Immature natural killer cell (primary cell): ENCODE measurements around the gene ASPG. TPM values are rescaled to one million over a fixed set of nuclear protein-coding genes. Genes with fewer than 3 reads are reported as not detected.

Experiments used
- DNase-seq, 3 donors: peaks; one replicate each; pipeline ENCODE4 v3.0.0; 2022; ENCODE audit warnings: mixed read lengths in 1 of 3
- H3K27ac Mint-ChIP-seq, 6 donors: one replicate each; pipeline ENCODE4 v1.8.0; 2020; ENCODE audit warnings: mixed read lengths in 6 of 6, mild to moderate bottlenecking in 5 of 6, inconsistent platforms in 4 of 6, moderate library complexity in 3 of 6
- H3K27me3 Mint-ChIP-seq, 3 donors: one replicate each; pipeline ENCODE4 v1.8.0; 2020 to 2021; ENCODE audit warnings: low read depth in 3 of 3, mild to moderate bottlenecking in 3 of 3, mixed read lengths in 3 of 3, moderate library complexity in 3 of 3, inconsistent platforms in 1 of 3
- H3K36me3 Mint-ChIP-seq, 3 donors: one replicate each; pipeline ENCODE4 v1.8.0; 2020; ENCODE audit warnings: mixed read lengths in 3 of 3, inconsistent platforms in 2 of 3, mild to moderate bottlenecking in 2 of 3
- H3K4me1 Mint-ChIP-seq, 2 donors: one replicate each; pipeline ENCODE4 v1.8.0; 2020; ENCODE audit warnings: inconsistent platforms in 2 of 2, mild to moderate bottlenecking in 2 of 2, mixed read lengths in 2 of 2, moderate library complexity in 1 of 2
- H3K4me3 Mint-ChIP-seq, 5 donors: one replicate each; pipeline ENCODE4 v1.8.0; 2020; ENCODE audit warnings: mild to moderate bottlenecking in 5 of 5, mixed read lengths in 5 of 5, inconsistent platforms in 3 of 5, moderate library complexity in 3 of 5
- H3K9me3 Mint-ChIP-seq, 6 donors: one replicate each; pipeline ENCODE4 v1.8.0; 2020; ENCODE audit warnings: mild to moderate bottlenecking in 6 of 6, mixed read lengths in 6 of 6, inconsistent platforms in 4 of 6, moderate library complexity in 3 of 6
- polyA plus RNA-seq, 3 donors: library from polyadenylated mRNA; unstranded; fragments of 300-500 nt; fragmentation: Illumina TruSeq; gene quantifications; one replicate each; pipeline ENCODE4 v1.2.3, GENCODE V29; 2021

The ASPG gene
- polyA plus RNA-seq, 3 donors from 2014 or later = not detected

- no peak overlapping the region for H3K27ac Mint-ChIP-seq
- H3K27me3 Mint-ChIP-seq = peaks cover 0 to 3% (median 2%) of the 10 kb centered on the region in 3 donors
- no peak for DNase-seq
- H3K36me3 Mint-ChIP-seq = no peaks in the 10 kb centered on the region
- H3K9me3 Mint-ChIP-seq = no peaks in the 10 kb centered on the region
- peaks cover 16 to 17% of the 10 kb centered on the region in 2 donors for H3K4me1 Mint-ChIP-seq
- H3K4me3 Mint-ChIP-seq = no peak overlapping the region
Measured at GRCh38 chr14:104081951-104082464, 3.5 kb upstream of the ASPG start.

- H3K36me3 Mint-ChIP-seq = no peaks in the 10 kb centered on the region
- H3K27me3 Mint-ChIP-seq = peaks cover 0 to 4% (median 2%) of the 10 kb centered on the region in 3 donors
- H3K4me1 Mint-ChIP-seq = peaks cover 14% of the 10 kb centered on the region in 2 donors
- no peak overlapping the region for H3K4me3 Mint-ChIP-seq
- no peak overlapping the region for H3K27ac Mint-ChIP-seq
- no peak for DNase-seq
- no peaks in the 10 kb centered on the region for H3K9me3 Mint-ChIP-seq
Measured at GRCh38 chr14:104082807-104083206, 2.7 kb upstream of the ASPG start.

GRCh38 chr14:104084251-104085002 lies 1.1 kb upstream of the ASPG start:
- Mint-ChIP-seq H3K4me1 (peaks cover 0 to 5% of the 10 kb centered on the region in 2 donors), H3K27ac (peak overlapping the region in 1 of 6 donors; percentile 5)

GRCh38 chr14:104085889-104086201 lies 345 bp downstream of the ASPG start:
- Mint-ChIP-seq H3K9me3 (no peaks in the 10 kb centered on the region), H3K4me3 (no peak overlapping the region), H3K27ac (no peak overlapping the region), H3K36me3 (no peaks in the 10 kb centered on the region), H3K27me3 (peaks cover 0 to 4% (median 2%) of the 10 kb centered on the region in 3 donors), H3K4me1 (peaks cover 0 to 5% of the 10 kb centered on the region in 2 donors)
- no peak for DNase-seq

More at GRCh38 chr14:104084251-104085002, 1.1 kb upstream of the ASPG start:
- H3K36me3 Mint-ChIP-seq = no peaks in the 10 kb centered on the region
- peaks cover 0 to 4% (median 2%) of the 10 kb centered on the region in 3 donors for H3K27me3 Mint-ChIP-seq
- DNase-seq = no peak
- no peaks in the 10 kb centered on the region for H3K9me3 Mint-ChIP-seq
- H3K4me3 Mint-ChIP-seq = peak overlapping the region; percentile 5 to 70 (median 45)

- no peaks in the 10 kb centered on the region for H3K36me3 Mint-ChIP-seq
Measured at GRCh38 chr14:104086210-104086660, 735 bp downstream of the ASPG start.

DNA sequence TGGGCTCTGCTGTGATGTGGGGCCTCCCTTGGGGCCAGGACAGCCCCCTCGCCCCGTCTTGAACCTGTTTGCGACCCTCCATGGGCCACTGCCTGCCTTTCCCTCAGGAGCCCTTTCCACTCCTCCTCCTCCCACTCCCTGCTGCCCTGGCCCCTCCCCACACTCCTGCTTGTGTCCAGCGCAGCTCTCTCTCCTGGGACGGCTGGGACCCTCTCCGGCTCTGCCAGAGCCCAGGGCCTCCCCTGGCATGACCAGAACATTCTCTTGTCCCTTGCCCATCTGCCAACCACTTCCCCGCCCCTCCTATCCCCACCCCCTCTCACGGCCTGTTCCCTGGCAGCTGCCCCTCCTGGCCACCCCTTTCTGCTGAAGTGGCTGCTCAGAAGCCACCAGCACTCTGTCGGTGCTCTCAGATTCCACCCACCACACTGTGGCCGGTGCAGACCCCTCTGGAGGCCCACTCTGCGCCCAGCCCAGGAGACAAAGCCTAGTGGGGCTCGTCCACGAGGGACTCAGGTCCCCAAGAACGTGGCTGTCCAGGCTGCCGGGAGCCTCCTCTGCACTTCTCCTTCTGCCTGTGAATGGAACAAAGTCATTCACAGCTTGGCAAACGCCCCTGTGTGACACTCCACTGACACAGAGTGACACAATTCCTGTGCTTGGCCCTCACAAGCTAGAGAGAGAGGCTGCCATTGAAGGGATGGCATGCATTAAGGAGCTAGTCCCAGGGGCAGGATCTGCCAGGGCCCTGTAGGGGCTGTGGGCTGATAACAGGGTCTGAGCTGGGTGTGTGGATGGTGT lies 1.4 kb downstream of the ASPG start:
- H3K27ac Mint-ChIP-seq = no peak overlapping the region
- no peaks in the 10 kb centered on the region for H3K9me3 Mint-ChIP-seq
- no peak for DNase-seq
- peaks cover 0 to 4% (median 2%) of the 10 kb centered on the region in 3 donors for H3K27me3 Mint-ChIP-seq
- peaks cover 0 to 5% of the 10 kb centered on the region in 2 donors for H3K4me1 Mint-ChIP-seq
- H3K36me3 Mint-ChIP-seq = no peaks in the 10 kb centered on the region
- peak overlapping the region in 3 of 5 donors; percentile 21 to 35 (median 23) for H3K4me3 Mint-ChIP-seq

More at GRCh38 chr14:104086210-104086660, 735 bp downstream of the ASPG start:
- Mint-ChIP-seq H3K4me1 (peaks cover 0 to 5% of the 10 kb centered on the region in 2 donors), H3K27ac (no peak overlapping the region), H3K9me3 (no peaks in the 10 kb centered on the region), H3K4me3 (peak overlapping the region in 2 of 5 donors; percentile 13 to 18), H3K27me3 (peaks cover 0 to 4% (median 2%) of the 10 kb centered on the region in 3 donors)
- DNase-seq = no peak

- H3K4me1 Mint-ChIP-seq = peaks cover 0 to 5% of the 10 kb centered on the region in 2 donors
- no peaks in the 10 kb centered on the region for H3K9me3 Mint-ChIP-seq
- no peak for DNase-seq
- H3K27me3 Mint-ChIP-seq = peaks cover 0 to 4% (median 2%) of the 10 kb centered on the region in 3 donors
- H3K36me3 Mint-ChIP-seq = no peaks in the 10 kb centered on the region
- H3K4me3 Mint-ChIP-seq = no peak overlapping the region
- H3K27ac Mint-ChIP-seq = no peak overlapping the region
Measured at GRCh38 chr14:104087505-104087904, 2.0 kb downstream of the ASPG start.

DNA sequence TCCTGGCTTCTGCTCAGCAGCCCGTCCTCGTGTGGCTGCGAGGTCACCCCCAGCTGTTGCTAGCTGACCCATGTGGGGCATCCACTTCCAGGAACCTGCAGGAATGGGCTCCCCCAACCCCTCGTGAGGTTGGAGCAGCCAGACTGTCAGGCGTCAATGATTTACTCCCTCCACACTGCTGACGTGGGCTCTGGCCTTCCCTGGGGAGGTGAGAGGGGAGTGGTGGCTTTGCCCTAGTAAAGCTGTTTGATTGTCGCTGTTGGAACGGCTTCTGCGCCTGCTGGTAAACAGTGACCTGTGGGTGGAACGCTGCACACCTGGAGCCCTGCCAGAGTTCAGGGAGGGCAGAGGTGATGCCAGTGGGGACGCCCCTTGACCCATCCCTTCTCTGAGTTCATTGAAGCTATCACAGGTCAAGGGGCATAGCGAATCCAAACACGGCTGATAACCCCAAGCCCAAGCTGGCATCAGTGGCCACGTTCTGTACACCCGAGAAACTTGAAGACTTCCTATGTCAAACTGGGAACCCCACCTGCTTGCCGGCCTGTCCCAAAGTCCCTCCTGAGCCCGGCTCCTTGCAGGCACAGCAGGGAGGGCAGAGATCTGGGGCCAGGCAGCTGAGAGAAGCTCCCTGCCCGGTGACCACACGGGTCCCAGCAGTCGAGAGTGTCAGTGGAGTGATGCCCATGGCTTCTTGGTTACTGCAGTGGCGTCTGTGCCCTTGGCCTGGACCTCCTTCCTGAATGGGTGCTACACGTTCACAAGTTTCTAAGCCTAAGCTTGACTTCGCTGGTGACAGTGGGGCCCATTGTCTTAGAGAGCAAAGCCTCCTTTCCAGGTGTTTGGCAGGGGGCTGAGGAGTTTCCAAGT lies 2.7 kb downstream of the ASPG start:
- Mint-ChIP-seq H3K9me3 (no peaks in the 10 kb centered on the region), H3K27me3 (peaks cover 0 to 3% (median 2%) of the 10 kb centered on the region in 3 donors), H3K27ac (no peak overlapping the region), H3K4me3 (no peak overlapping the region), H3K4me1 (peaks cover 0 to 5% of the 10 kb centered on the region in 2 donors), H3K36me3 (no peaks in the 10 kb centered on the region)
- no peak for DNase-seq

DNA sequence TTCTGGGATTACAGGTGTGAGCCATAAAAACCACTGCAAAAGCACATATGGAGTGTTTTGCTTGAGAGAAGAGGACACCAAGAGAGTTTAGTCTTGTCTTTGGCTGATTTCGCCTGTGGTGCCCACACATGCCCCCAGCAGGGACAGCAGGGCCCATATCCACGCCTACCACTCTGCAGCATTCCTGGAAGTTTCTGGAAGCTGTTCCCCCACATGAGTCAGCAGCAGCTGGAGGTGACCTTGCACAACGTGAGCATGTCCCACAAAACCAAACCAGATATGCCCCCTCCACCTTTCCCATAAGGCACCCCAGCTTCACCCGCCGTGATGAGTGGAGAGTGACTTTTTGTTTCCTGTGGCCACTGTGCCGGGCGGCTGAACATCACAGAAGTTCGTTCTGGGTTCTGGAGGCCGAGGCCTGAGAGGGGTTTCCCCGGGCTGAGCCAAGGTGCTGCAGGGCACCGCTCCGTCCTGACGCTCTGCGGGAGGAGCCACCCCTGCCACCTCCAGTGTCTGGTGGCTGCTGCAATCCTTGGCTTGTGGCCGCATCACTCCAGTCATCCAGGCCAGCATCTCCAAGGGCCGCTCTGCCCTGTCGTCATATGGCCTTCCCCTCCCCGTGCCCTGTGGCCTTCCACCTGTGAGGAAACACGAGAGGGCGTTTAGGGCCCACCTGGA lies 4.7 kb downstream of the ASPG start:
- Mint-ChIP-seq H3K9me3 (no peaks in the 10 kb centered on the region), H3K4me1 (peaks cover 0 to 7% of the 10 kb centered on the region in 2 donors), H3K36me3 (no peaks in the 10 kb centered on the region), H3K27ac (no peak overlapping the region), H3K4me3 (no peak overlapping the region), H3K27me3 (peaks cover 0 to 3% (median 0%) of the 10 kb centered on the region in 3 donors)
- no peak for DNase-seq

DNA sequence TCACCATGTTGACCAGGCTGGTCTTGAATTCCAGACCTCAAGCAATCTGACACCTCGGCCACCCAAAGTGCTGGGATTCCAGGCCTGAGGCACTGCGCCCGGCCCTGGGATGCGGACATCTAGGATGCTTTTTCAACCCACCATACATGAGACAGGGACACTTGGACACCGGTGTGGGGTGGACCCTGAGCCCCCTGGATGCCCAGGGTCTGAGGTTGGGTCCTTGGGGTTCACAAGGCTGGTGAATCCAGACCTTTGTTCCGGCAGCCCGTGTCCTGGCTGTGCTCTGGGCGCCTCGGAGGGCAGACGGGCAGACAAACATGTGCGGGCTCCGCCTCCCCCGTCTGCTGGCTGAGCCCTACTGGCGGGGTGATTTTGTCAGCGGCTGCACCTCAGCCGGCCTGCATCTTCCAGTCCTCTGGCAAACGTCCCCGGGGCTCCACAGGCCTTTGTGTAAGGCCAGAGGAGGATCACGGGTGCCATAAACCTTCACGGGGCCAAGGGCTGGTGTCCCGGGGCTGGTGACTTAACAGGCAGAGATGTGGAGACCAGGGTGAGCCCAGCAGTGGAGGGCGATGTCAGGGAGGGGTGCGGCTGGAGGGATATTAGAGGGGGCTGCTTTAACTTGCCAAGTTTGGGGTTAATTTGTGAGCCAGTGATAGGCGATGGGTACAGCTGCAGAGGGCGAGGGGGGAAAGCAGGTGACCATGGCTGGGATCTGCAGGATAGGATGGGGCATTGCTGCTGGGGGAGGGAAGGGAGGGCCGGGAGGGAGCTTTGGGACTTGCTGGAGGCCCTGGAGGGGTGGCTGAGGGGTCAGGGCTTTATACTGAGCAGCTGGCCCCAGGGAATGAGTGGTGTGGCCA lies 5.8 kb downstream of the ASPG start:
- DNase-seq = no peak
- no peak overlapping the region for H3K27ac Mint-ChIP-seq

GRCh38 chr14:104091927-104092771 lies 6.6 kb downstream of the ASPG start:
- no peaks in the 10 kb centered on the region for H3K9me3 Mint-ChIP-seq
- H3K36me3 Mint-ChIP-seq = no peaks in the 10 kb centered on the region
- no peak overlapping the region for H3K4me3 Mint-ChIP-seq
- peaks cover 0 to 4% of the 10 kb centered on the region in 2 donors for H3K4me1 Mint-ChIP-seq
- no peak for DNase-seq
- H3K27me3 Mint-ChIP-seq = peaks cover 0 to 2% (median 0%) of the 10 kb centered on the region in 3 donors
- no peak overlapping the region for H3K27ac Mint-ChIP-seq

More for the DNA sequence above, 5.8 kb downstream of the ASPG start:
- H3K27me3 Mint-ChIP-seq = peaks cover 0 to 3% (median 2%) of the 10 kb centered on the region in 3 donors
- H3K36me3 Mint-ChIP-seq = no peaks in the 10 kb centered on the region
- peaks cover 0 to 6% of the 10 kb centered on the region in 2 donors for H3K4me1 Mint-ChIP-seq
- H3K9me3 Mint-ChIP-seq = no peaks in the 10 kb centered on the region
- H3K4me3 Mint-ChIP-seq = no peak overlapping the region
